K562 (cell line): ENCODE data around the gene MBD5. TPM values are rescaled to one million over a fixed set of nuclear protein-coding genes. Genes with fewer than 3 reads are reported as not detected.

ENCODE experiments used
- ATAC-seq: fragments of 200-7000 bp; cut with Tn5 transposase; 3 replicates; pipeline ENCODE4 v1.9.1; 2020; ENCODE audit warnings: moderate library complexity
- BruUV-seq: library from RNA; stranded (reverse); fragments of 400-500 nt; replicated peaks from 2 replicates; lab custom pipeline; 2021; lab: Mats Ljungman, UMichigan
- CTCF ChIA-PET: fragments of 300-600 bp; formaldehyde crosslinking; extraction: SDS; loops from one replicate; lab custom pipeline; 2021; ENCODE audit warnings: low intra/inter-chr PET ratio; lab: Yijun Ruan, JAX
- POLR2A ChIA-PET: fragments of 300-600, 350-650 bp; sonication (Branson Sonifier 250); formaldehyde crosslinking; extraction: SDS; loops from one replicate; lab custom pipeline; 2021; ENCODE audit warnings: antibody characterized with exemption, inconsistent platforms; lab: Yijun Ruan, JAX
- DNase-seq, 4 experiments: peaks; one replicate each; pipeline versions ENCODE4 v3.0.0 to v3.0.0-alpha.2; 2011 to 2018; ENCODE audit warnings: low spot score in 3 of 4, mixed read lengths in 3 of 4; ENCODE audit errors: extremely low read depth in 1 of 4
- FAIRE-seq: peaks from 2 replicates; lab custom pipeline; 2011; peaks lifted over from hg19 to GRCh38; lab: Jason Lieb, UNC
- H2AFZ ChIP-seq: 2 replicates; pipeline ENCODE4 v1.6.0; 2011; ENCODE audit warnings: low read depth, low read length, control low read depth, inconsistent platforms
- H3K27ac ChIP-seq: fragments of 200-600 bp; 3 replicates; pipeline ENCODE4 v1.8.0; 2011; ENCODE audit warnings: low read depth, mild to moderate bottlenecking, control low read depth, inconsistent platforms, low read length, moderate library complexity, mixed read lengths; ENCODE audit errors: extremely low read depth
- H3K27me3 ChIP-seq, 2 experiments: fragments of 300-600 bp in 1 of 2; 2 replicates in 1 of 2; 3 replicates in 1 of 2; pipeline versions ENCODE4 v1.6.0 to v1.8.0; 2011; ENCODE audit warnings: inconsistent platforms in 2 of 2, low read length in 2 of 2, mild to moderate bottlenecking in 1 of 2, mixed read lengths in 1 of 2, moderate library complexity in 1 of 2; ENCODE audit not compliant: control insufficient read depth in 2 of 2, insufficient read depth in 2 of 2
- H3K36me3 ChIP-seq: fragments of 300-600 bp; 3 replicates; pipeline ENCODE4 v1.8.0; 2011; ENCODE audit warnings: mild to moderate bottlenecking, low read length, inconsistent platforms; ENCODE audit not compliant: control insufficient read depth, insufficient read depth
- H3K4me1 ChIP-seq, 2 experiments: fragments of 200-600 bp in 1 of 2; replicated peaks in 1 of 2; 2 replicates in 1 of 2; 3 replicates in 1 of 2; pipeline versions ENCODE4 v1.5.1 to v1.8.0; 2011; ENCODE audit warnings: inconsistent platforms in 2 of 2, low read length in 2 of 2, mild to moderate bottlenecking in 1 of 2, mixed read lengths in 1 of 2, moderate library complexity in 1 of 2; ENCODE audit not compliant: control insufficient read depth in 2 of 2, insufficient read depth in 2 of 2
- H3K4me2 ChIP-seq: 2 replicates; pipeline ENCODE4 v1.6.1; 2011; ENCODE audit warnings: low read length, control low read depth, inconsistent platforms, mixed read lengths; ENCODE audit not compliant: insufficient read depth
- H3K4me3 ChIP-seq: fragments of 200-600 bp; sonication (generic), shearing (Covaris generic); 2 replicates; pipeline ENCODE4 v1.5.1; 2016; ENCODE audit warnings: control low read depth, inconsistent platforms
- H3K79me2 ChIP-seq: fragments of 200-600 bp; 3 replicates; pipeline ENCODE4 v1.8.0; 2011; ENCODE audit warnings: low read length, inconsistent platforms; ENCODE audit not compliant: control insufficient read depth, insufficient read depth
- H3K9ac ChIP-seq, 2 experiments: 2 replicates each; pipeline versions ENCODE4 v1.6.0 to v1.6.1; 2011; ENCODE audit warnings: low read depth in 2 of 2, low read length in 2 of 2, control low read depth in 1 of 2, inconsistent platforms in 1 of 2, mild to moderate bottlenecking in 1 of 2, mixed read lengths in 1 of 2; ENCODE audit not compliant: insufficient read depth in 1 of 2
- H3K9me1 ChIP-seq: one replicate; pipeline ENCODE4 v1.6.0; 2011; ENCODE audit warnings: inconsistent platforms, mild to moderate bottlenecking, low read length, moderate library complexity; ENCODE audit not compliant: control insufficient read depth, insufficient read depth
- H3K9me3 ChIP-seq: replicated peaks from 2 replicates; pipeline ENCODE4 v1.5.1; 2011; ENCODE audit warnings: low read depth, low read length, inconsistent platforms; ENCODE audit not compliant: control insufficient read depth, insufficient read depth
- H4K20me1 ChIP-seq: replicated peaks from 2 replicates; pipeline ENCODE4 v1.6.1; 2011; ENCODE audit warnings: low read length, inconsistent platforms, mixed read lengths; ENCODE audit not compliant: control insufficient read depth, insufficient read depth
- FOS ChIP-seq: IDR thresholded peaks from 3 replicates; pipeline ENCODE4 v1.6.1; 2011; ENCODE audit not compliant: insufficient read length; ENCODE audit errors: extremely low read depth
- IRF2 ChIP-seq: sonication (generic); formaldehyde crosslinking; IDR thresholded peaks from 2 replicates; pipeline ENCODE4 v1.8.1; 2022; ENCODE audit warnings: mild to moderate bottlenecking, missing genetic modification reagents
- KAT2B ChIP-seq: IDR thresholded peaks from one replicate; pipeline ENCODE4 v1.6.1; 2012; ENCODE audit warnings: low read depth, mild to moderate bottlenecking, control low read depth, inconsistent platforms, low read length, moderate library complexity
- SP1 ChIP-seq: sonication (generic); formaldehyde crosslinking; IDR thresholded peaks from 2 replicates; pipeline ENCODE4 v1.8.1; 2022; ENCODE audit warnings: mild to moderate bottlenecking, missing genetic modification reagents
- ZBTB43 ChIP-seq: sonication (generic); formaldehyde crosslinking; IDR thresholded peaks from 2 replicates; pipeline ENCODE4 v1.8.0; 2023; ENCODE audit warnings: mild to moderate bottlenecking, missing genetic modification reagents
- ZNF143 ChIP-seq: sonication (generic); formaldehyde crosslinking; IDR thresholded peaks from 2 replicates; pipeline ENCODE4 v1.9.0; 2022; ENCODE audit warnings: mild to moderate bottlenecking, missing genetic modification reagents
- ZNF592 ChIP-seq: fragments of 450-650 bp; IDR thresholded peaks from 2 replicates; pipeline ENCODE4 v1.6.1; 2017; ENCODE audit warnings: antibody characterized with exemption, mild to moderate bottlenecking
- WGBS: fragments of 100-300 bp; shearing (Covaris generic); methylation state at CpG from one replicate; pipeline ENCODE4 v1.1.6; 2016; ENCODE audit warnings: low coverage, mixed read lengths; ENCODE audit not compliant: insufficient coverage; ENCODE audit errors: missing lambda C conversion rate; 5-methylcytosine and 5-hydroxymethylcytosine counted together
- in situ Hi-C: fragments of 300-500 bp; cut with MboI; formaldehyde crosslinking; loops from 4 replicates; pipeline ENCODE4 v1.15.0; 2018; ENCODE audit warnings: inconsistent platforms, mixed read lengths
- intact Hi-C: fragments of 100-400 bp; cut with micrococcal nuclease; formaldehyde crosslinking; loops from 2 replicates; pipeline ENCODE4 v1.14.2; 2022
- polyA plus RNA-seq, 8 experiments: library from polyadenylated mRNA; depleted of rRNA in 4 of 8; stranded (reverse) in 5 of 8; unstranded in 3 of 8; fragments of >200 nt; fragmentation: Nextera tagmentation in 2 of 8; fragmentation: Illumina TruSeq in 1 of 8; extraction: Ambion mirVana in 2 of 8; extraction: Trizol in 1 of 8; gene quantifications; 2 replicates each; pipeline versions ENCODE4 v1.2.1 to v1.2.3, GENCODE V29; 2011 to 2014; ENCODE audit warnings: inconsistent platforms in 1 of 8, missing spikeins in 1 of 8
- total RNA-seq, 7 experiments: library from RNA; depleted of rRNA in 6 of 7; stranded (reverse); fragments of >200 nt in 6 of 7; fragmentation: Illumina TruSeq in 2 of 7; extraction: Trizol in 2 of 7; gene quantifications; 2 replicates each; pipeline versions ENCODE4 v1.2.1 to v1.2.3, GENCODE V29; 2011 to 2021; ENCODE audit warnings: low replicate concordance in 1 of 7

MBD5 gene
- total and polyA plus RNA-seq, 9 of the 15 experiments (the other 6 are each of a cell fraction or from before 2014, with no cell fraction given), result 3.4 to 14.5 (median 9.0) TPM

- no TSS peak for BruUV-seq
- in situ Hi-C loops, result no loop called here
Measured at GRCh38 chr2:148358375-148358774, 337.5 kb downstream of the MBD5 start.

GRCh38 chr2:148360662-148361061 lies 339.8 kb downstream of the MBD5 start:
- BruUV-seq, result no TSS peak
- H3K9me3 ChIP-seq, result no peaks in the 10 kb centered on the region
- ChIA-PET CTCF (no interaction called here), POLR2A (no interaction called here)
- H3K4me3 ChIP-seq, result no peak overlapping the region
- no peak overlapping the region for H3K4me2 ChIP-seq
- H3K27ac ChIP-seq, result no peak overlapping the region
- no peaks in the 10 kb centered on the region for H3K36me3 ChIP-seq
- FAIRE-seq, result no peak
- no peak for ATAC-seq
- in situ Hi-C loops, result no loop called here
- TF ChIP-seq IRF2 (CRISPR knock-in tag) (no peak), KAT2B (no peak), ZNF592 (no peak), ZBTB43 (CRISPR knock-in tag) (no peak)
- H3K9ac ChIP-seq, result no peak overlapping the region
- H4K20me1 ChIP-seq, result no peaks in the 10 kb centered on the region
- DNase-seq, result no peak
- 0% methylated on average over 1 of the region's 1 CpG for WGBS
- no peak overlapping the region for H2AFZ ChIP-seq
- no peaks in the 10 kb centered on the region for H3K79me2 ChIP-seq
- H3K4me1 ChIP-seq, result no peaks in the 10 kb centered on the region; a peak in 1 of 5 replicates
- no peaks in the 10 kb centered on the region for H3K9me1 ChIP-seq
- no peaks in the 10 kb centered on the region for H3K27me3 ChIP-seq
- intact Hi-C loops, result no loop called here

More at GRCh38 chr2:148358375-148358774, 337.5 kb downstream of the MBD5 start:
- ATAC-seq, result no peak
- intact Hi-C loops, result no loop called here
- ChIA-PET CTCF (no interaction called here), POLR2A (no interaction called here)
- TF ChIP-seq SP1 (CRISPR knock-in tag), result no peak
- no peak for TF ChIP-seq FOS
- no peak for TF ChIP-seq ZNF143 (CRISPR knock-in tag)
- Histone ChIP-seq H3K36me3 (no peaks in the 10 kb centered on the region), H3K27ac (no peak overlapping the region), H3K79me2 (no peaks in the 10 kb centered on the region), H3K4me2 (no peak overlapping the region), H3K4me3 (no peak overlapping the region), H3K9me1 (no peaks in the 10 kb centered on the region), H3K4me1 (no peaks in the 10 kb centered on the region; a peak in 1 of 5 replicates), H3K9ac (no peak overlapping the region), H4K20me1 (no peaks in the 10 kb centered on the region), H3K9me3 (no peaks in the 10 kb centered on the region), H3K27me3 (no peaks in the 10 kb centered on the region), H2AFZ (no peak overlapping the region)
- FAIRE-seq, result no peak
- 0% methylated on average over 6 of the region's 6 CpGs for WGBS
- no peak for DNase-seq
